IPS-18a (cell line): Measurements from ENCODE around the gene UGT1A5.

ENCODE experiments used
- H3K27ac ChIP-seq: one replicate; pipeline ENCODE4 v1.5.1; 2013; ENCODE audit warnings: low read length
- H3K27me3 ChIP-seq: one replicate; pipeline ENCODE4 v1.6.1; 2013; ENCODE audit warnings: mild to moderate bottlenecking, low read length; ENCODE audit not compliant: control insufficient read depth, insufficient read depth
- H3K36me3 ChIP-seq: one replicate; pipeline ENCODE4 v1.6.1; 2013; ENCODE audit warnings: low read depth, low read length; ENCODE audit not compliant: control insufficient read depth
- H3K4me1 ChIP-seq: one replicate; pipeline ENCODE4 v1.6.1; 2013; ENCODE audit warnings: low read depth, low read length; ENCODE audit not compliant: control insufficient read depth
- H3K4me3 ChIP-seq: one replicate; pipeline ENCODE4 v1.5.1; 2013; ENCODE audit warnings: low read length
- H3K9ac ChIP-seq: one replicate; pipeline ENCODE4 v1.6.1; 2013; ENCODE audit warnings: mild to moderate bottlenecking, low read length, moderate library complexity
- H3K9me3 ChIP-seq: one replicate; pipeline ENCODE4 v1.6.1; 2013; ENCODE audit warnings: low read depth, low read length; ENCODE audit not compliant: control insufficient read depth

The UGT1A5 gene

GRCh38 chr2:233803292-233803911, 90.7 kb downstream of the UGT1A5 start:
- H3K27me3 ChIP-seq: no peaks in the 10 kb centered on the region
- H3K4me1 ChIP-seq: no peaks in the 10 kb centered on the region
- no peak overlapping the region for H3K27ac ChIP-seq
- no peaks in the 10 kb centered on the region for H3K9me3 ChIP-seq
- no peak overlapping the region for H3K4me3 ChIP-seq
- H3K9ac ChIP-seq: no peak overlapping the region
- H3K36me3 ChIP-seq: no peaks in the 10 kb centered on the region

DNA sequence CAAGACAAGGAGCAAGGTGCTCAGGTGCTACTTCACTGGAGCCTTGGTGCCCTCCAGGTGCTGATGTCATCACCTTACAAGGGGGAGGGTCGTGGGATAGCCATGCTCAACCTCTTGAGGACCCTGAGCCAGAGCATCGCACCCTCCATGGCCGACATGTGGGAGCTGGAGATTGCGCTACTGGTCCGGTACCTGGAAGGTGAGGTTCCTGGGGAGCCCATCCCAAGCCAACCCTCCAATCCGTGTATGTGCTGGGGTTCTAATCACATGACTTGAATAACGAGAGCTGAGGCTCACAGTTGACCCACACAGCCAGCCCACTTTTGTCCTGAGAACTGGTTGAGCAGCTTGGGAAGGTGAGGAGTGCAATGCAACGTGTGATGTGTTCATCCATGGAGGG, 91.3 kb downstream of the UGT1A5 start:
- Histone ChIP-seq H3K4me3 (no peak overlapping the region), H3K27me3 (no peaks in the 10 kb centered on the region), H3K4me1 (no peaks in the 10 kb centered on the region), H3K27ac (no peak overlapping the region), H3K9me3 (no peaks in the 10 kb centered on the region), H3K9ac (no peak overlapping the region), H3K36me3 (no peaks in the 10 kb centered on the region)

DNA sequence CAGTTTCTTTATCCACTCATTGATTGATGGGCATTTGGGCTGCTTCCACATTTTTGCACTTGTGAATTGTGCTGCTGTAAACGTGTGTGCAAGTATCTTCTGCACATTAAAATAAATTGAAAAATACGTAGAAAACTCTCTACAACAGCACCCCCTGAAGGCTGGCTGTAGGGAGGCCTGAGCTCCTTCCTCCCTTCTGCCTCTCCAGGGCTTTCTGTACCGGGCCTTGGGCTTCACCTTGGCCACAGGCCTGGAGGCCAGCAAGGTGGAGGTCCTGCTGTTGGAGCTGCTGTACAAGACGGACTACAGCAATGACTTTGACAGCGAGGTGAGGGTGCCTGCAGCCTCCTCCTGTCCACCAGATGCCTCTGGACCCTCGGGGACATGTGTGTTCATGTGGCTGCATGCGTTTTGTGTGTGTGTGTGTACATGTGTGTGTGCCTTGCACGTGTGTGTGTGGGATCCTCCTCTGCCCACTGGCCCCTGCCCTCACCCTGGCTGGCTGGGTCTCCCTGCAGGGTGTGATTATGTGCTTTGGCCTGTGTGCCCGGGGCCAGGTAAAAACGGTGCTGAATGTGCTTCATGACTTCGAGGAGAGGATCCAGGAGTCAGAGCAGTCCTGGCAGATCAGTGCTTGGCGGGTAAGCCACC, 94.6 kb downstream of the UGT1A5 start:
- no peak overlapping the region for H3K9ac ChIP-seq
- no peaks in the 10 kb centered on the region for H3K27me3 ChIP-seq
- no peaks in the 10 kb centered on the region for H3K36me3 ChIP-seq
- no peaks in the 10 kb centered on the region for H3K4me1 ChIP-seq
- H3K4me3 ChIP-seq: no peak overlapping the region
- H3K27ac ChIP-seq: no peak overlapping the region
- no peaks in the 10 kb centered on the region for H3K9me3 ChIP-seq

DNA sequence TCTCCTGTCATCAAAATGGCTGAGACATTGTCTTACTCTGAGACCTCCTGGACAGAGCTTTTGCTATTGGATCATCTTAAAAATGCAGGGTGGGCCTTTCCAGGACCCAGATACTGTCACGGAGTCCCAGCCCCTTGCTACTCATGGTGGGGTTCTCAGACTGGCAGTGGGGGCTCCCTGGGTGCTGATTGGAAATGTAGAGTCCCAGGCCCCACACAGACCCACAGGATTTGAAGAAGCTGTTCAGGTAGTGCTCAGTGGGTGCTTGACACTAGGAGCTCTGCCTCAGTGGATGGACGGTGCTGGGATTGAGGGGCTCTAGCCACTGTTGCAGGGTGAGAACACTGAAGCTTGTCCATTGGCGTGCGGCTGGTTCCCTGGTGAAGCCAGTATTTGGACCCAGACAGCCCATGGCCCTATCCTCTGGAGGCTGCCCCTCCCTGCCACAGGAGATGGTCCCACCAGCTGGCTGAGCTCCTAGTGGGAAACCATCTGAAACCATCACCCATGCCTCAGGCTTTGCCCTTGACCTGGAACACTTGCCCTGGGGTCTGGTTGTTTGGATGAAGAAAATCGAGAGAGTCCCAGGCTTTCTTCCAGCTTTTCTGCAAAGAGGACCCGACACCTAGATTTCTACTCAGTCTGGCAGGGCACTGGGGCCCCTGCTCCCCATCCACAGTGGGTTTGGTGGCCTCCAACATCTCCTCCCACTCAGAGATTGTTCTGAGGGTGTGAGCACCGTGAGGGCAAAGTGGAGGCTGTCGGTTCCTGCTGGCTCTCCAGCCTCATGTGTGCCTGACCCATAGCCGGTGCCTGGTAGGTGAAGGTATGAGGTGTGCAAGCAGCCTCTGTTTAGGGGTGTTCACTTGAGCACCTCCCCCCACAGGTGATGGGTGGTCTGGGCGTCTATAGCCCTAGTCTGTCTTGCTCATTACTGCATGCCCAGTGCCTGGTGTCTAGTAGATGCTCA, 95.5 kb downstream of the UGT1A5 start:
- H3K4me3 ChIP-seq: no peak overlapping the region
- H3K36me3 ChIP-seq: no peaks in the 10 kb centered on the region
- no peak overlapping the region for H3K27ac ChIP-seq
- H3K9ac ChIP-seq: no peak overlapping the region
- no peaks in the 10 kb centered on the region for H3K4me1 ChIP-seq
- no peaks in the 10 kb centered on the region for H3K27me3 ChIP-seq
- H3K9me3 ChIP-seq: no peaks in the 10 kb centered on the region

GRCh38 chr2:233810385-233810784, 97.7 kb downstream of the UGT1A5 start:
- Histone ChIP-seq H3K27me3 (no peaks in the 10 kb centered on the region), H3K36me3 (no peaks in the 10 kb centered on the region), H3K4me1 (no peaks in the 10 kb centered on the region), H3K9ac (no peak overlapping the region), H3K9me3 (no peaks in the 10 kb centered on the region), H3K27ac (no peak overlapping the region), H3K4me3 (no peak overlapping the region)

- Histone ChIP-seq H3K27ac (no peak overlapping the region), H3K4me1 (no peaks in the 10 kb centered on the region)
Observed at GRCh38 chr2:233811087-233811486, 98.4 kb downstream of the UGT1A5 start.

GRCh38 chr2:233811732-233812131, 99.0 kb downstream of the UGT1A5 start:
- Histone ChIP-seq H3K36me3 (no peaks in the 10 kb centered on the region), H3K9me3 (no peaks in the 10 kb centered on the region)

More at GRCh38 chr2:233811087-233811486, 98.4 kb downstream of the UGT1A5 start:
- H3K36me3 ChIP-seq: no peaks in the 10 kb centered on the region
- H3K27me3 ChIP-seq: no peaks in the 10 kb centered on the region
- H3K4me3 ChIP-seq: no peak overlapping the region
- H3K9me3 ChIP-seq: no peaks in the 10 kb centered on the region
- no peak overlapping the region for H3K9ac ChIP-seq

DNA sequence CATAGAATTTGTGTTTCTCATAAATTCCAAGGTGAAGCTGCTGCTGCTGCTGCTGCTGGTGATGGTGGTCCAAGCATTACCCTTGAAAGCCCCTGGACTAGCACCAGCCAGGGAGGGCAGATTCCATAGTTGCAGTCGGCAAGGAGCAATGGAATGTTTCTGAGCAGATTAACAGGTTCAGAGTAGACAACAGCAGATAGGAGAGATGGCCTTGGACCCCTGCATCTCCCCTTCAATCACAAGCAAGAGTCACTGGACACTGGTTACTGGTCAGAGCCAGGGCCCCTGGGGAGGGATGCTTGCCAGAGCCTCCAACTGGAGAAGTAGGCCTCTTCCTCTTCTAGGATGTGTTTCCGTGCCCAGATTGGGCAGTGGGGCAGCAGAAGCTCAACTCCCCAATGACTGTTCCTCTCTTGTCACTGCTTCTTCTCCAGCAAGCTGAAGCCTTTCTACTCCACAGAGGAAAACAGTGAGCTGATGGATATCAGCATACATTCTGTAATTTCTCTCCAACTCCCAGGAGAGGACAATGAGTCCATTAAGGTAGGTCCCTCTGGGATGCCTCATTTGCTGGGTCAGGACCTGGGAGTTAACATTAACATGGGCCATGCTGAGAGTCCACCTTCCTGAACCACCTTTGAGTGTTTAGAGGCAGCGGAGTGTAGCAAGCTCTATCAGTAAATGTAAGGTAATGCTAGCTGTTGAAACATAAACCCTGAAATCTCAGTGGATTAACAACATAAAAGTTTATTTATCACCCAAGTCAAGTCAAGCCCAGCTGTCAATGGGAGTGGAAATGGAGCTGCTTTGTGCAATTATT, 100.7 kb downstream of the UGT1A5 start:
- Histone ChIP-seq H3K9me3 (no peaks in the 10 kb centered on the region), H3K4me3 (no peak overlapping the region)

More at GRCh38 chr2:233811732-233812131, 99.0 kb downstream of the UGT1A5 start:
- no peak overlapping the region for H3K4me3 ChIP-seq
- H3K9ac ChIP-seq: no peak overlapping the region
- no peaks in the 10 kb centered on the region for H3K4me1 ChIP-seq
- H3K27ac ChIP-seq: no peak overlapping the region
- no peaks in the 10 kb centered on the region for H3K27me3 ChIP-seq

DNA sequence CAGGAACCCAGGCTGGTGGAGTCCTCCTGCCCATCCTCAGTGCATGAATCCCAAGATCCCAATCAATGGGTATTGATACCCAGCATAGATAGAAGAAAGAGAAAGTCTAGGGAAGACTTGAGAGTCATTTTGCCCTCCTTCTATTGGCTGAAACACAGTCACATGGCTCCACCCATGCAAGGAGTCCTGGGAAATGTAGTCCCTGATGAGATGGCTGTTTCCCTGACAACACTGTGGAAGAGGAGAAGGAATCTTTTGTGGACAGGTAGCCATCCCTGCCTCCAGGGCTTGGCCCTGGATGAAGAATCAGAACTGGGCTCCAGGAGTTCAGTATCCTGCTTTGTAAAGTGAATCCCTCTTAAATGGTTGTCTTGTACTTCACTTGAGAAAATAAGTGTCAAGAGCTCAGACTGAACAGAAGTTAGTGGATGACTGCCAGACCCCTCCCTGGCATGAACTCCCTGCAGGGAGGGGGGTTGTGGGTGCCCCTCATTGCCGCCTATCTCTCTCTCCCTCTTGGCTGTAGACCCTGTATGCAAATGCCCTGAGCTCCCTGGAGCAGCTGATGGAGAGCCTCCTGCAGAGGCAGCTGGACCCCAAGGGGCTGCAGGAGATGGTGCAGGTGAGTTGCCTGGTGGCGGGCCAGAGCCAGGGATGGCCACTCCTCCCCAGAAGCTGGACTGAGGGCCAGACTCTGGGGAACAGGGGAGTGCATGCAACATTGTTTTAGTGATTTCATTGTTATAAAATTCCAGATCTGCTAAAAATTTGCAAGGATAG, 101.5 kb downstream of the UGT1A5 start:
- H3K27ac ChIP-seq: no peak overlapping the region
- no peaks in the 10 kb centered on the region for H3K27me3 ChIP-seq
- H3K9ac ChIP-seq: no peak overlapping the region
- no peaks in the 10 kb centered on the region for H3K36me3 ChIP-seq
- H3K9me3 ChIP-seq: no peaks in the 10 kb centered on the region
- H3K4me1 ChIP-seq: no peaks in the 10 kb centered on the region
- H3K4me3 ChIP-seq: no peak overlapping the region

More for the DNA sequence above, 100.7 kb downstream of the UGT1A5 start:
- H3K36me3 ChIP-seq: no peaks in the 10 kb centered on the region
- H3K27me3 ChIP-seq: no peaks in the 10 kb centered on the region
- H3K4me1 ChIP-seq: no peaks in the 10 kb centered on the region
- no peak overlapping the region for H3K9ac ChIP-seq
- H3K27ac ChIP-seq: no peak overlapping the region

DNA sequence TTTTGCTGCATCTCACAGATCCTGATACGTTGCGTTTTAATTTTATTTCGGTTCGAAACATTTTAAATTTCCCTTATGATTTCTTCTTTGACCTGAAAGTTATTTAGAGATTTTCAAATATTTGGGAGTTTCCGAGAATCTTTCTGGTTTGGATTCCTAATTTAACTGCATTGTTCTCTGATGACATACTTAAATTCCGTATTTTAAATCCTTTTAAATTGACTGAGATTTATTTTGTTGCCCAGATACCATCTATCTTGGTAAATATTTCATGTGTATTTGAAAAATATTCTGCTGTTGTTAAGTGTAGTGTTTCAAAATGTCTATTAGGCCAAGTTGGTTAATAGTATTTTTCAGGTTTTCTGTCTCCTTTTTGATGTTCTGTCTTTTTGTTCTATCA, 103.2 kb downstream of the UGT1A5 start:
- Histone ChIP-seq H3K4me1 (no peaks in the 10 kb centered on the region), H3K4me3 (no peak overlapping the region), H3K9me3 (no peaks in the 10 kb centered on the region), H3K9ac (no peak overlapping the region), H3K27ac (no peak overlapping the region), H3K27me3 (no peaks in the 10 kb centered on the region), H3K36me3 (no peaks in the 10 kb centered on the region)
